Neural progenitor cell (in vitro differentiated cells): Measurements from ENCODE around the gene WDR43. TPM values are rescaled to one million over a fixed set of nuclear protein-coding genes. Genes with fewer than 3 reads are reported as not detected.

Experiments
- DNase-seq: peaks from one replicate; pipeline ENCODE4 v3.0.0-alpha.2; 2016; ENCODE audit warnings: low spot score
- H2AFZ ChIP-seq: fragments of 200-600 bp; sonication (generic); replicated peaks from 2 replicates; pipeline ENCODE4 v1.6.1; 2016; ENCODE audit warnings: antibody characterized with exemption
- H3F3A ChIP-seq: fragments of 200-600 bp; sonication (generic); 2 replicates; pipeline ENCODE4 v1.6.1; 2016; ENCODE audit warnings: antibody characterized with exemption, low read depth
- H3K27ac ChIP-seq: fragments of 200-600 bp; sonication (generic); 2 replicates; pipeline ENCODE4 v1.5.1; 2016; ENCODE audit warnings: mild to moderate bottlenecking
- H3K27me3 ChIP-seq: fragments of 200-600 bp; sonication (generic); 2 replicates; pipeline ENCODE4 v1.6.1; 2016; ENCODE audit warnings: mild to moderate bottlenecking, moderate library complexity
- H3K36me3 ChIP-seq: fragments of 200-600 bp; sonication (generic); 2 replicates; pipeline ENCODE4 v1.5.1; 2016
- H3K4me1 ChIP-seq: fragments of 200-600 bp; sonication (generic); 2 replicates; pipeline ENCODE4 v1.6.1; 2016; ENCODE audit warnings: mixed run types
- H3K4me2 ChIP-seq: fragments of 200-600 bp; sonication (generic); 2 replicates; pipeline ENCODE4 v1.6.1; 2016
- H3K4me3 ChIP-seq: fragments of 200-600 bp; sonication (generic); 2 replicates; pipeline ENCODE4 v1.5.1; 2016
- H3K79me2 ChIP-seq: fragments of 200-600 bp; sonication (generic); 2 replicates; pipeline ENCODE4 v1.6.1; 2016; ENCODE audit warnings: low read depth
- H3K9ac ChIP-seq: fragments of 200-600 bp; sonication (generic); 2 replicates; pipeline ENCODE4 v1.6.1; 2016
- H3K9me3 ChIP-seq: fragments of 200-600 bp; sonication (generic); 2 replicates; pipeline ENCODE4 v1.5.1; 2016; ENCODE audit warnings: low read depth
- H4K20me1 ChIP-seq: fragments of 200-600 bp; sonication (generic); 2 replicates; pipeline ENCODE4 v1.6.1; 2016; ENCODE audit warnings: low read depth
- H3K27ac Mint-ChIP-seq: 3 replicates; pipeline ENCODE4 v1.8.0; 2021; ENCODE audit warnings: mixed read lengths
- H3K27me3 Mint-ChIP-seq: 2 replicates; pipeline ENCODE4 v1.8.0; 2022; ENCODE audit warnings: low read depth, mild to moderate bottlenecking, inconsistent platforms, moderate library complexity, mixed read lengths; ENCODE audit not compliant: insufficient read depth
- H3K36me3 Mint-ChIP-seq: 3 replicates; pipeline ENCODE4 v1.8.0; 2021; ENCODE audit warnings: mixed read lengths
- H3K4me1 Mint-ChIP-seq: 3 replicates; pipeline ENCODE4 v1.8.0; 2021; ENCODE audit warnings: mixed read lengths
- H3K4me3 Mint-ChIP-seq: 3 replicates; pipeline ENCODE4 v1.8.0; 2021; ENCODE audit warnings: mild to moderate bottlenecking, moderate library complexity, mixed read lengths
- H3K9me3 Mint-ChIP-seq: 3 replicates; pipeline ENCODE4 v1.8.0; 2020; ENCODE audit warnings: mixed read lengths
- CTCF ChIP-seq: fragments of 200-600 bp; sonication (generic); IDR thresholded peaks from 2 replicates; pipeline ENCODE4 v1.5.1; 2017; ENCODE audit warnings: antibody characterized with exemption, mild to moderate bottlenecking
- EZH2 ChIP-seq: fragments of 200-600 bp; sonication (generic); IDR thresholded peaks from 2 replicates; pipeline ENCODE4 v1.6.1; 2017; ENCODE audit warnings: antibody characterized with exemption, mild to moderate bottlenecking, moderate library complexity
- EZH2phosphoT487 ChIP-seq: fragments of 200-600 bp; sonication (generic); IDR thresholded peaks from 2 replicates; pipeline ENCODE4 v1.6.1; 2017; ENCODE audit warnings: antibody characterized with exemption
- total RNA-seq: library from RNA; depleted of rRNA; stranded (reverse); fragments of >200 nt; gene quantifications from 2 replicates; pipeline ENCODE4 v1.2.3, GENCODE V29; 2015; ENCODE audit warnings: low replicate concordance

The WDR43 gene
- total RNA-seq, 1 donor from 2014 or later: 139 TPM

GRCh38 chr2:28904295-28904694 is 9.8 kb downstream of the WDR43 start:
- no peak overlapping the region for H3K27ac Mint-ChIP-seq
- peaks cover 5% of the 10 kb centered on the region for H3K36me3 ChIP-seq

GRCh38 chr2:28904802-28905457 is 10.5 kb downstream of the WDR43 start:
- Histone ChIP-seq H3K36me3 (peaks cover 5% of the 10 kb centered on the region), H3K79me2 (peaks cover 99% of the 10 kb centered on the region), H3F3A (no peaks in the 10 kb centered on the region), H3K4me2 (no peak overlapping the region), H3K4me3 (no peak overlapping the region), H2AFZ (no peak overlapping the region), H3K9ac (no peak overlapping the region), H3K4me1 (peaks cover 7% of the 10 kb centered on the region), H4K20me1 (peaks cover 83% of the 10 kb centered on the region), H3K27ac (no peak overlapping the region), H3K9me3 (no peaks in the 10 kb centered on the region), H3K27me3 (no peaks in the 10 kb centered on the region)
- Mint-ChIP-seq H3K4me1 (no peaks in the 10 kb centered on the region), H3K27ac (no peak overlapping the region), H3K4me3 (no peak overlapping the region), H3K9me3 (no peaks in the 10 kb centered on the region), H3K27me3 (no peaks in the 10 kb centered on the region), H3K36me3 (peaks cover 32% of the 10 kb centered on the region)
- TF ChIP-seq EZH2 (no peak), EZH2phosphoT487 (no peak), CTCF (no peak)
- DNase-seq: no peak

More at GRCh38 chr2:28904295-28904694, 9.8 kb downstream of the WDR43 start:
- DNase-seq: no peak
- no peak overlapping the region for H3K27ac ChIP-seq
- H3K4me3 ChIP-seq: no peak overlapping the region
- H3K27me3 ChIP-seq: no peaks in the 10 kb centered on the region
- H3K9me3 ChIP-seq: no peaks in the 10 kb centered on the region
- Mint-ChIP-seq H3K9me3 (no peaks in the 10 kb centered on the region), H3K4me1 (no peaks in the 10 kb centered on the region), H3K36me3 (peaks cover 25% of the 10 kb centered on the region), H3K4me3 (no peak overlapping the region), H3K27me3 (no peaks in the 10 kb centered on the region)
- no peak for TF ChIP-seq EZH2
- TF ChIP-seq CTCF: no peak
- TF ChIP-seq EZH2phosphoT487: no peak
- peaks cover 84% of the 10 kb centered on the region for H4K20me1 ChIP-seq
- no peak overlapping the region for H2AFZ ChIP-seq
- no peak overlapping the region for H3K9ac ChIP-seq
- H3K4me2 ChIP-seq: no peak overlapping the region
- H3K79me2 ChIP-seq: peaks cover 99% of the 10 kb centered on the region
- H3K4me1 ChIP-seq: peaks cover 7% of the 10 kb centered on the region
- no peaks in the 10 kb centered on the region for H3F3A ChIP-seq

GRCh38 chr2:28905533-28905932 is 11.1 kb downstream of the WDR43 start:
- no peak overlapping the region for H2AFZ ChIP-seq
- H3K79me2 ChIP-seq: peaks cover 99% of the 10 kb centered on the region
- H3K4me1 ChIP-seq: peaks cover 5% of the 10 kb centered on the region
- Mint-ChIP-seq H3K27me3 (no peaks in the 10 kb centered on the region), H3K9me3 (no peaks in the 10 kb centered on the region), H3K27ac (no peak overlapping the region), H3K36me3 (peaks cover 36% of the 10 kb centered on the region), H3K4me1 (no peaks in the 10 kb centered on the region), H3K4me3 (no peak overlapping the region)
- no peaks in the 10 kb centered on the region for H3K9me3 ChIP-seq
- no peaks in the 10 kb centered on the region for H3K27me3 ChIP-seq
- no peak overlapping the region for H3K4me2 ChIP-seq
- peaks cover 5% of the 10 kb centered on the region for H3K36me3 ChIP-seq
- H3K27ac ChIP-seq: no peak overlapping the region
- DNase-seq: no peak
- H3F3A ChIP-seq: no peaks in the 10 kb centered on the region
- no peak overlapping the region for H3K4me3 ChIP-seq
- H4K20me1 ChIP-seq: peaks cover 82% of the 10 kb centered on the region
- no peak overlapping the region for H3K9ac ChIP-seq
- no peak for TF ChIP-seq EZH2
- no peak for TF ChIP-seq CTCF
- no peak for TF ChIP-seq EZH2phosphoT487
